Left lobe of liver (tissue), 2 donors: ENCODE results near the gene UNC5A. TPM values are rescaled to one million over a fixed set of nuclear protein-coding genes. Genes with fewer than 3 reads are reported as not detected.

Experiments used
- ATAC-seq: fragments of 200-7000 bp; cut with Tn5 transposase; one replicate; pipeline ENCODE4 v1.9.1; 2020; ENCODE audit warnings: mild to moderate bottlenecking, moderate library complexity
- DNase-seq: peaks from one replicate; pipeline ENCODE4 v3.0.0-alpha.2; 2020; ENCODE audit warnings: low spot score
- total RNA-seq: library from RNA; stranded (reverse); gene quantifications from one replicate; pipeline ENCODE4 v1.2.1, GENCODE V29; 2021
- donor health status: DM: no; HTN: no; CAD: no; lungs with moderate emphysema.
- donor health status: DM: no; HTN: yes; CAD: no.

UNC5A gene
- total RNA-seq, 1 donor from 2014 or later: not detected

DNA sequence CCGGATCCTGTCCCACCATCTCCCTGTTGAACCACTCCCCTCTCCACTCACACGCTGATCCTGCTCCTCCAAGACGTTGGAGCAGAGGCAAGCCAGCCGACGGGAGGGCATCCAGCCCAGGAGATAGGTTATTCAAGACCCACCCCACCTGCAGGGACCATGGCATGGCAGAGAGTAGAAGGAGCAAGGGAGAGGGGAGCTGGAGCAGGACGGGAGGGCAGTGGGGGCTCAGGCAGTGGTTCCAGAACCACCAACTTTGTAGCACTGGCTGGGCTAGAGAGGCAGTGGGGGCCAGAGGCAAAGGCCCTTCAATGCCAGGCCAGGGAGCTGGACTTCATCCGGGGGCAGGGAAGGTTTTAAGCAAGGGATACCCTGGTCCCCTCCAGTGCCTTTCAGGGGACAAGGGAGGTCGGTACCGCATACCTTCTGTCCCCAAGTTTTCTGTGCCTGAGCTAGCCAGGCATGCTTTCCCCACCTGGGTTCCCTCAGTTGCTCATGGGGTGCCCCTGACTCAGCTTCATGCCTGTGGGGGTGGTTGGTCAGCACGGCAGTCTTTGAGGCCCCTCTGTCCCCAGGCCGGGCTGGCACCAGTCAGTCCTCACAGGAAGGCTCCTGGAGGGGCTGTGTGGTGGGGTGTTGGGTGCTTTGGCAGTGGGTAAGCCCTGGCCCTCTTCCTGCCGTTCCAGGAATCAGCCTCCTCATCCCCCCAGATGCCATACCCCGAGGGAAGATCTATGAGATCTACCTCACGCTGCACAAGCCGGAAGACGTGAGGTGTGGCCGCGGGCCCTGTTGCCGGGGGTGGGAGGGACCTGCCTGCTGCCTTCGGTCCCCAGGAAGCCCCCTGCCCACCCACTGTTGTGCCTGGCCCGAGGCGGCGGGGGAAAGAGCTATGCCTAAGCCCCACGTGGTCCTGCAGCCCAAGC is 66.4 kb downstream of the UNC5A start:
- no peak for ATAC-seq
- no peak for DNase-seq

DNA sequence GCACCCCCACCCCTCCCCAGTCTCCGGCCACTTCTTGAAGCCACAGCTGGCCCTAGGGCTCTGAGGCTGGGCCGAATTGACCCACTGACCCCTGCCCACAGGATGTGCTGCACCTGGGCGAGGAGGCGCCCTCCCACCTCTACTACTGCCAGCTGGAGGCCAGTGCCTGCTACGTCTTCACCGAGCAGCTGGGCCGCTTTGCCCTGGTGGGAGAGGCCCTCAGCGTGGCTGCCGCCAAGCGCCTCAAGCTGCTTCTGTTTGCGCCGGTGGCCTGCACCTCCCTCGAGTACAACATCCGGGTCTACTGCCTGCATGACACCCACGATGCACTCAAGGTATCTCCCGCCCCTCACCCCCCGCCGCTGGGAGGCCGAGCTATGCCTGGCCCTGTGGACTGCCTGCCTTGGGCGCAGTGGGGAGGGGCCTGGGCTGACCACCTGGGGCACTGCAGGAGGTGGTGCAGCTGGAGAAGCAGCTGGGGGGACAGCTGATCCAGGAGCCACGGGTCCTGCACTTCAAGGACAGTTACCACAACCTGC is 67.5 kb downstream of the UNC5A start:
- DNase-seq: no peak
- ATAC-seq: no peak

DNA sequence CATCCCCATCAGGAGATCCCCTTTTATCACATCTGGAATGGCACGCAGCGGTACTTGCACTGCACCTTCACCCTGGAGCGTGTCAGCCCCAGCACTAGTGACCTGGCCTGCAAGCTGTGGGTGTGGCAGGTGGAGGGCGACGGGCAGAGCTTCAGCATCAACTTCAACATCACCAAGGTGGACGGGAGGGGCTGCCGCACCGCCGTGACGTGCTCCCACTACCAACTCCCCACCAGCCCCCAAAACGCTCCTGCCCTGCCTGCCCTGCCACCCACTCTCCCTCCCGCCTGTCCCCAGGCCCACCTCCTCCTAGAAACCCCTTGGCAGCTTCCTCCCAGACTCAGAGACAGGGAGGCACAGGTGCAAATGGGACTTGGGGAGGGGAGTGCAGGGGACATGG is 68.1 kb downstream of the UNC5A start:
- ATAC-seq: no peak

DNA sequence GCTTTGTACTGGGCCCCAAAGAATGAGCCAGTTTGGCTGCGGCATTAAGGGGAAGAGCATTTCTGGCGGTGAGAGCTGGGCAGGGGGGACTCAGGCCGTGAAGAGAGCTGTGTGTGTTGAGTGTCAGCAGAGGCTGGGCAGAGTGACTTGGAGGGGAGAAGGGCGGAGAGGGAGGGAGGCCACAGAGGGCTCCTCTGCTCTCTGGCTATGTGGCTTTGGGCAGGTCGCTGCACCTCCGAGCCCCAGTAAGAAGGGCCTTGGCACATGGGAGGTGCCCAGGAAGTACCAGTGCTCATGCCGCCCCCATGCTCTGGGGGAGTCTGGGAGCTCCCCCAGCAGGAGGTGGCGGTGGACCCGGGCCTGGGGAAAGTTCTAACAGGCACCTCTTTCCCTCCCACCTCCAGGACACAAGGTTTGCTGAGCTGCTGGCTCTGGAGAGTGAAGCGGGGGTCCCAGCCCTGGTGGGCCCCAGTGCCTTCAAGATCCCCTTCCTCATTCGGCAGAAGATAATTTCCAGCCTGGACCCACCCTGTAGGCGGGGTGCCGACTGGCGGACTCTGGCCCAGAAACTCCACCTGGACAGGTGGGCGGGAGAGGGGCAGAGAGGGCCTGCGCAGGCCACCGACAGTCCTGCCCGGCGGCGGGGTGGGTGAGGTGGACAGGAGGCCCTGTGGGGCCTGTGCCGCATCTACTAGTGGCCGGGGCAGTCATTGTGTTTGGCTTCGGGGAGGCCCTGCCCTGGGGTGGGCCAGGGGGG is 68.7 kb downstream of the UNC5A start:
- ATAC-seq (no peak), DNase-seq (no peak)

More for the DNA sequence above, 68.1 kb downstream of the UNC5A start:
- no peak for DNase-seq

DNA sequence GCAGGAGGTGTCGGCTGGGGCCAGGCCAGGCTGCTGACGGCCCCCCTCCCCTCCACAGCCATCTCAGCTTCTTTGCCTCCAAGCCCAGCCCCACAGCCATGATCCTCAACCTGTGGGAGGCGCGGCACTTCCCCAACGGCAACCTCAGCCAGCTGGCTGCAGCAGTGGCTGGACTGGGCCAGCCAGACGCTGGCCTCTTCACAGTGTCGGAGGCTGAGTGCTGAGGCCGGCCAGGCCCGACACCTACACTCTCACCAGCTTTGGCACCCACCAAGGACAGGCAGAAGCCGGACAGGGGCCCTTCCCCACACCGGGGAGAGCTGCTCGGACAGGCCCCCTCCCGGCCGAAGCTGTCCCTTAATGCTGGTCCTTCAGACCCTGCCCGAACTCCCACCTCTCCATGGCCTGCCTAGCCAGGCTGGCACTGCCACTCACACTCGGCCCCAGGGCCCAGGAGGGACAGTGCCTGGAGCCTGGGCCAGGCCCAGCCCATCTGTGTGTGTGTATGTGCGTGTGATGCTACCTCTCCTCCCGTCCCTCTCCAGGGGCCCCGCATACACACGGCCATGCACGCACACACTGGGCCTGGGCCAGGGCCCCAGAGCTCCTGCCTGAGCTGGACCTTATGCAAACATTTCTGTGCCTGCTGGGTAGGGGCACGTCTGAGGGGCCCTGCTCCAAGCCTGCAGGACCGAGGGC is 69.5 kb downstream of the UNC5A start:
- DNase-seq: no peak
- ATAC-seq: no peak

DNA sequence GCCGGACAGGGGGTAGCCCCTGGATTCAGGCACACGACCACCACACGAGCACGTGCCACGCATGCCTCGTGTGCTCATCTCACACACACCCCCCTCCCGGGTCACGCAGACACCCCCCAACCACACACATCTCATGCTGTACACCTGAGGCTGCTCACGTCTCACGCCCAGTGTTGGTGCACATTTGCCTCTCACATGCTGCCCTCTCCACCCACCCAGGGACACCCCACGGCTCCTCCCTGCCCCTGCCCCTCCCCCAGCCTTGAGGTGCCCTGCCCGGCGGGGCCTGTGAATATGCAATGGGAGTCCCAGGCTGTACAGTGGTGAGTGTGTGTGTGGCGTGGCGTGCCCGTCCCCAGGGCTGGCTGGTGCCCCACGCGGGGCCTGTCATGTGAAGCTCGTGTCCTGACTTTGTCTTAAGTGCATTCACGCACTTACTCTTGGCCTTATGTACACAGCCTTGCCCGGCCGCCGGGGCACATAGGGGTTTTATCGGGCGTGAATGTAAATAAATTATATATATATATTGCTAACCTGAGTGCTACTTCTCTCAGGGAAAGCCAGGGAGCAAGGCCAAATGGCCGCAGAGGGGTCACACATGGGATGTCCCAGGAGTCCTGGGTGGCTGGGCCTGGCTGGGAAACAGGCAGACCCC is 70.1 kb downstream of the UNC5A start:
- DNase-seq (no peak), ATAC-seq (no peak)

DNA sequence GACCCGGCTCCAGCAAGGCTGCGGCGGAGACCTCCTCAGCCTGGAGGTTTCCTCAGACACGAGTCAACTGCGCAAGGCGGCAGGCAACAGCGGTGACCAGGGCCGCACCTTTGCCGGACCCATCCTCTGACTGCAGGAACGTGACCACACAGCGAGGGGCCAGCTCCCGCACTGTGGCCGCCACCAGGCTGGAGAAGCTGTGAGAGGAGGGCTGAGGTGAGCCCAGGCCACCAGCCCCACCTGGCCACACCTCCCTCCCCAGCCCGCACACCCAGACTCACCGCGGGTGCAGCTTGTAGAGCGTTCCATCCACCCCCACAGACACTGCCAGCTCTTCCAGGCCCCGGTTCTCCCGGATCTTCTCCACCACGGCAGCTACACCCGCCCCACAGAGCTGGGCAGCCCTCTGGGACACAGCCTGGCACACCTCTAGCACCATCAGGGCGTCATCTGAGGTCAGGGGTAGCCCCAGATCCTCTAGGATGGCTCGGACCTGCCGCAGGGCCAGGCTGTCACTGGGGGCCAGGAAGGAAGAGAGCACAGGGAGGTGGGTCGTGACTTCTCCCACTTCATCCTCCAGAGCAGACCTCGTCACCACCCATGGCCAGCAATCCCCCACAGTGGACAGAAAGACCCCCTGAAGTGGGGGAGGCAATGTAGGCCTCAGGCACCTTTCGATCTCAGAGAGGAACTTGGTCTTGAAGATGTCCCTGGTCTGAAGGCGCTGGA is 70.8 kb downstream of the UNC5A start:
- DNase-seq (no peak), ATAC-seq (no peak)

DNA sequence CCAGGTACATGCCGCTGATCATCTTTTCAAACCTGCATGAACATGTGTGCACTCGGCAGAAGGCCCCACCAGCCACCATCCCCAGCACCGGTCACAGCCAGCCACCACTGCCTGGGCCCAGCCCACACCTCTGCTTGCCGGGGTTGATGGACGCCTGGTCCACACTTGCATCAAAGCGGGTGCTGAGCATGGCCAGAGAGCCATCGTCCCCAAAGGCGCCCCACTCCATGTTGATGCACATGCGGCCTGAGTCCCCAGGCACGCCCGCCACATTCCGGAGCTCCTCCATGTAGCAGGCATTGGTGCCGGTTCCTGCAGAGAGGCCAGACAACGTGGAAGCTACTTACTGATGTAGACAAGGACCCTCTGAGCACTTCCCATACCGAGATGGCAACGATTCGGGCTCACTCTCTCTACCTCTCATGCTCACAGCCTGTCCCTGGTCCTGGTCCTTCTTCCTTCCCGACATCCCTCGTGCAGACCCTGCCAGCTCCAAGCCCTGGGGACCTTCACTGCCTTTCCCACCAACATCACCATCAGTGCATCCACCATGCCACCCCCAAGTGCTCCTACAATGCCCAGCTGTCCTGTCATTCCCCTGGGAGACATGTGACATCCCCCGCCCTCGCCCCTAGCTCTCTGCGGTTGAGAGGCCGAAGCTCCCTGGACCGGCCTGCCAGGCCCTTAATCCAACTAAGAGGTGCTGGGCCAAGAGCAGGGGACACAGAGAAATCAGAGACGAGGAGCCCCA is 71.6 kb downstream of the UNC5A start:
- ATAC-seq (no peak), DNase-seq (no peak)

DNA sequence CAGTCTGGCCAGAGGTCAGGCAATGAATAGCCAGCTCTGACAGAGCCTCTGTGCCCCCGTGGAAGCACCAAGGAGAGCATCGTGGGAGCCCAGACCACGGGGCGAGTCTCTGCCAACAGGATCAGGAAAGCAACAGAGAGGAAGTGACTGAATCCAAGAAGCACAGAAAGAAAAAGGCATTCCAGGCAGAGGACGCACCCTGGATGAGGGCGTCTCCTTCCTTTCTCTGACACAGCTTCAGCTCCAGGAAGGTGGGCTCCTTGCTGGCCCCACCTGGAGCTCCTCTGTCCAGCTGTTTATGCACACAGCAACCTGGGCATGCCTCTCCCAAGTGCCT is 72.2 kb downstream of the UNC5A start:
- no peak for ATAC-seq
- no peak for DNase-seq

DNA sequence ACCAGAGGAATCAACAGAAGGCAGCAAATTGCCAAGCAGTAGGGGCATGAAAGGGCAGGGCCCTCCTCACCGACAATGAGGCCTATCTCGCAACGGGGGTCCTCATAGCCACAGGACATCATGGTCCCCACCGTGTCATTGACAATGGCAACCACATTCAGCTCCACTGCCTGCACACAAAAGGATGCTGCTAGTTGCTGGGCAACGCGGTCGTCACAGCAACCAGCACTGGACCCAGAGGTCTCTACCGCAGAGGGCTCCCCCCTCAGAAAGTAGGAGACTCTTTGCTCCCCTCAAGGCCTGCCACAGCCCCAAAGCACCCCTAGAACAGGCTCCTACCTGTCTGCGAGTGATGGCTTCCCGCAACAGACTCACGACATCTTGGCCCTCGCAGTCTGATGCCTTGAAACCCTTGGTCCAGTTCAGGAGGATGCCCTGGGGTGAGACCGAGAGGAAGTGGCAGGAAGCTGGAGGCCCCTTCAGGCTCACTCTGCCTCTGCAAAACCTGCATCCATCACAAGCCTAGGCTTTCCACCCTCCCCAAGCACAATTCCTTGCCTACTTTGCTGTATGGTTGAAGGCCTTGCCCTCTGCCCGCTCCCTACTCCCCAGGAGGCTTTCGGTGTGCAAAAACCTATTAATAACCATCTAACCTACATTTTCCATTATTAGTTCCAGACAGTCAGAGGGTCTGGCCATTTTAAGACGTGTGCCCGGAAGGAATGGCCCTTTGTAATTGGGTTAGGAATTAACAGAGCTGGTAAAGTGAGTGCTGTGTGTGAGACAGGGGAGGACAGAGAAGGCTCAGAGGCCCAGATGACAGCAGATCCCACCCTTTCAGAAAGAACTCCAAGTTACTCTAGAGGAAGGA is 73.6 kb downstream of the UNC5A start:
- no peak for DNase-seq

DNA sequence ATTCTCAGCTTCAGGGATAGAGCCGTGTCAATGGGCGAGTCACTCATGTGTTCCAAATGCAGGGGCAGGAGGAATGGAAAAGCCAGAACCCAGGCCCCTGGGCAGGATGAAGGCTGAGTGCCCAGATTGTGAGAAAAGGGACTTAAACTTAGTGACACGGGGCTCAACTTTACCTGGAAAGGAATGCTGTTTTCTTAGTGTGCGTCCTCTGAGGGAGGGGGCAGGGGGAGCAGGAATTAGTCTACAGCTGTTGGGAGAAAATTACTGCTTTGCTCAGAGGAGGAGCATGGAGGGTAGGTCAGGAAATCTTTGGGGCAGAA is 74.2 kb downstream of the UNC5A start:
- DNase-seq: no peak
- ATAC-seq: no peak

More for the DNA sequence above, 73.6 kb downstream of the UNC5A start:
- no peak for ATAC-seq

DNA sequence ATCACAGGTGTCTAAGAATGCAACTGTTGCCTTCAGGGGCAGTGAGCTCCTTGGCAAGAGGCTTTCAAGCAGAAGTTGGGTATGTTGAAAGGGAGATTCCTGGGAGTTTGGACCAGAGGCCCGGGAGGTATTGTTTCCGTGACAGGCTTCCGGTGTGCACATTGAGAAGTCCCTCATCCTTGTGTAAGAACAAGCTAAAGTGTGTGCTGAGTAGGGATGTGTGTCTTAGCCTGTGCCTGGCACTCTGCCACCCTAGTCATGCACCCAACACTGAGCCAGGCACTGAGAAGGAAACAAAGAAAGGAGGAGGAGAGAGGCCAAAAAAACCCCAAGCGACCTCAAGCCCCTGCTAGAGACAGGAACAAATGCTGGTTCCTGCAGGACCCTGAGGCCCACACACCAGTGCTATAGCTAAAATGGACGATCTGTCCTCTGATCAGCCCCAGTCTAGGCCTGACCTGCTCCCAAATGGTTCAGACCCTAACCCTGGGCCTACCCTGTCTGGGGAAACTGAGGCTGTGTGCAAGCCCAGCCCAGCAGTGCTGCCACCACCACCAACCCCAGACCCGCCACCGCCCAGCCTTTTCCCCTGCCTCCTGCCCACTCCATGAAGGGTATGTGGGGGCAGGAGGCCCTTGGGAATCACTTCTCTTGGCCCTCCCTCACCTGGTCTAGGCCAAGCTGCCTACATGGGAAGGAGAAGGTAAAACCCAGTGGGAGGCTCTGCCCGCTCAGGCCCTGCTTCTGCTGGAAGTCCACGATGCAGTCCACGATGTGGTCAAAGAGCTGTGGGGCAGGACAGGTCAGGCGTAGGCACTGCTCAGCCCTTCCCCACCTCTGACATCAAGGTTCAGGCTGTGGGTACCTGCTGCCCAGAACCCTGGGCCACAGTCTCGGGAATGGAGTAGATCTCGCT is 76.2 kb downstream of the UNC5A start:
- DNase-seq (no peak), ATAC-seq (no peak)

DNA sequence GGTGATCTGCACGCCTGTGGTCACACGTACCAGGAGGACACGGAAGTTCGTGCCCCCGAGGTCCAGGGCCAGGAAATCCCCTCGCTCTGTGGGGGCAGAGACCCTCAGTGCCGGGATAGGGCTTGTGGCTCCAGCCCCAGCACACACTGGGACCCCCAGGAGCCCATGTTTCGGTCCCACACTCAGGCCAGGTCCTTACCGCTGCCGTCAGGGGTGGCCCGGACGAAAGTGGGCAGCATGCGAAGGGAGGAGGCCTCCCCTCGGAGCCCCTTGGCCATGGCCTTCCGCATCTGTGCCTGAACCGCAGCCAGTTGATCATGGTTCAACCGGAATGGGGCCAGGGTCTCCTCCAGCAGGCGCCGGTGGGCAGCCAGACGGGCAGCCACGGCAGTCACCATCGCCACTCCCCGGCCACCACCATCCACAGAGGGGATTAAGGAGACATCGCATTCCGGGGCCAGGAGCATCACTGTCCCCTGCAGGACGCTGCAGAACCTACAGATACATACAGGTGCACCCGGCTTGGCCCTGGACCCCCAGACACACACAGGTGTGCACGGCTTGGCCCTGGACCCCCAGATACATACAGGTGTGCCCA is 77.0 kb downstream of the UNC5A start:
- ATAC-seq (no peak), DNase-seq (no peak)

DNA sequence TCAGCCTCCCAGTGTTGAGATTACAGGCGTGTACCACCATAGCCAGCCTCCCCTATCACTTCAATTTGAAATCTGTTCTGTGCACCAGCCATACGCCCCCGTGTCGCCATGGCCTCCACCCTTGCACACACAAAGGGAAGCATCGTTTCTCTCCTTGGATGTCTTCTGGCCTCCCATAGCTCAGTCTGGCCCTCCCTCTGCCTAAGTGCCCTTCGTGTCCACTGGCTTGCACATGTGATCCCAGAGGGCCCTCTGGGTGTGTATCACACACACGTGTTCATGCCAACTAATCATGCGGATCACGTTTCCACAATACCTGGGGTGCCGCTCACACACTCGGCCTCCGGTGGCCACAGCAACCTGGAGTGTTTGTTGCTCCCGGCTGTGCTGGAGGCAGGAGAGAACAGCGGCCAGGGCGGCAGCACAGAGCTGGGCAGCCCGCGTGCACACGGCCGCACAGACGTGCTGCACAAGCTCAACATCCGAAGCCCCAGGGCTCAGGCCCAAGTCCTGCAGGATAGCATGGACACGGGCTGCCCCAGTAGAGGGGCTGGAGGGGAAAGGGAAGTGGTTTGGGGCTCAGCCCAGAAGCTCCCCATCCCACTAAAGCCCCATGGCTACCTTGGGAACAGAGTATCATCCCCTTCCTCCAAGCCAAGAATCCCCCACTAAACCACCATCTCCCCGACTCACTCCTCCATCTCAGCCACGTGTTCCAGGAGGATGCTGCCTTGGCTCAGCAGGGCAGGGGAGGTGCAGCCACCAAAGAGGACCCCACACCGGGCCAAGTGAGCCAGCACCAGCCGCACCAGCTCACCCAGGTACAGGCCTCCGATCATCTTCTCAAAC is 77.9 kb downstream of the UNC5A start:
- ATAC-seq: no peak
- DNase-seq: no peak

DNA sequence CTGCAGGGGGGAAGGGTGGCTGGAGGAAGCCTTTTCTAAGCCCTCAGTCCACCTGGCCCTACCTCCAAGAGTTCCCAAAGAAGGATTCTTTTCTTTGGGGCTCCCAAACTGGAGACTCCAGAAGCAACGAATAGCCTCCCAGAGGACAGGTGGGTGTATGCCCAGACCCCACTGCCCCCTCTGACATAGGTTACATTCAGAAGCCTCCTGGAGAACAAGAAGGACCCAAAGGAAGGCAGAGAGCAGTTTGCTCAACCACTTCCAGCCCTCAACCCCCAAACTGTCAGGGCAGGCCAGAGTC is 78.5 kb downstream of the UNC5A start:
- ATAC-seq: no peak
- no peak for DNase-seq
